GM18870 (cell line): ENCODE measurements around the gene KRIT1.

ENCODE experiments used
- ATAC-seq: cut with Tn5 transposase; IDR thresholded peaks from one replicate; pipeline ENCODE4 v1.9.1; 2021; ENCODE audit warnings: moderate library complexity; ENCODE audit not compliant: unreplicated experiment

The KRIT1 gene

DNA sequence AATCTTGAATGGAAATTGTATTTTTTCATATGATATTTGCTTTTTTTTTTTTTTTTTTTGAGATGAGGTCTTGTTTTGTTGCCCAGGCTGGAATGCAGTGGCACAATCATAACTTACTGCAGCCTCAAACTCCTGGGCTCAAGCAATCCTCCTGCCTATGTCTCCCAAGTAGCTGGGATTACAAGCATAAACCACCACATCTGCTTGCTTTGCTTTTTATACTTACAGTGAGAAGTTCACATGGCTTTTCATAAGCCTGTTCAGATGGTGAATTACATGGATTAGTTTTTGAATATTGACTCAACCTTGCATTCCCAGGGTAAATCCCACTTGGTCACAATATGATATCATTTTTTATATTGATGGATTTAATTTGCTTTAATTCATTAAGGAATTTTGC is 88.7 kb downstream of the KRIT1 start:
- no peak for ATAC-seq

- ATAC-seq: no peak
Measured at GRCh38 chr7:92155108-92155739, 90.5 kb downstream of the KRIT1 start.

DNA sequence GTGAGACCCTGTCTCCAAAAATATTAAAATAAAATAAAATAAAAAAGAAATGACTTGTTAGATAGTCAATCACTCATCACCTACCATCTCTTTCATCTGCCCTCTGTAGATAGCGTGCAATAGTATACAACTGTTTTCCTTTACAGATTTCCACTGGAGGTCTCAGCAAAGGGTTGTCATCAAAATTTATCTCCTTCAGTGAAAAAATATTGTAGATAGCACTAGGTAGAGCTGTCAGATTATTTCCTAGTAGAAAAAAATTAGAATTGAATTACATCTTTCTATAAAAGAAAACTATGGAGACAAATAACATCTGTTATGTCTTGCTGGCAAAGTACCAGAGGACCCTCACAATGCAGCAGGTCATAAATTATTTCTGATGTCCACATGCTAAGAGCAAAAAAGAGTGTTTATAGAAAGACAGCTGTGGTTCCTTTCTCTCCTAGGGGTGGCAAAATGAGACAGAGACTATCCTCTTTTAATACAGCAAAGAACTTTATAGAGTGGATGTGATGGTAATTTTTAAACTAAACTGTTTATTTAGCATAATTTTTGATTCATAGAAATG is 95.2 kb downstream of the KRIT1 start:
- no peak for ATAC-seq

DNA sequence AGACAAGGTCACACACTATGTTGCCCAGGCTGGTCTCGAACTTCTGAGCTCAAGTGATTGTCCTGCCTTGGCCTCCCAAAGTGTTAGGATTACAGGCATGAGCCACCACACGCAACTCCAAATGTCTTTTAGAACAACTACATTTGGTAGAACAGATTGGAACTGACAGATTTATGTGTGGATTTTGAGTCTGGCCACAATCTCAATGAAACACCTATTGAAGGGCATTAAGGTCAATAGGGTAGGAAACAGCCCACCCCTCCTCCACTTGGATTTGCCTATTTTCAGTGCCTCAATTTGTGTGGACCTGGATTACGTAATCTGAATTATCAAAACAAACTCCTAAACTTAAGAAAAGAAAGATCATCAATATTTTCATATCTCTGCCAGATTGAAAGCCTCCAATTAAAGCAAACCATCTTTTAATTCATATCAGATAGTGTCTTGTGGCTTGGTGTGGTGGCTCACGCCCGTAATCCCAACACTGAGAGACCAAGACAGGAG is 95.9 kb downstream of the KRIT1 start:
- no peak for ATAC-seq
